K562 (cell line): ENCODE results near the gene PTGER3. TPM values are rescaled to one million over a fixed set of nuclear protein-coding genes. Genes with fewer than 3 reads are reported as not detected.
A peak's percentile ranks its signal among the peaks of the same experiment; 100 is the strongest.

Experiments
- ATAC-seq: fragments of 200-7000 bp; cut with Tn5 transposase; 3 replicates; pipeline ENCODE4 v1.9.1; 2020; ENCODE audit warnings: moderate library complexity
- BruUV-seq: library from RNA; stranded (reverse); fragments of 400-500 nt; replicated peaks from 2 replicates; lab custom pipeline; 2021; lab: Mats Ljungman, UMichigan
- CTCF ChIA-PET: fragments of 300-600 bp; formaldehyde crosslinking; extraction: SDS; loops from one replicate; lab custom pipeline; 2021; ENCODE audit warnings: low intra/inter-chr PET ratio; lab: Yijun Ruan, JAX
- POLR2A ChIA-PET: fragments of 300-600, 350-650 bp; sonication (Branson Sonifier 250); formaldehyde crosslinking; extraction: SDS; loops from one replicate; lab custom pipeline; 2021; ENCODE audit warnings: antibody characterized with exemption, inconsistent platforms; lab: Yijun Ruan, JAX
- DNase-seq, 4 experiments: peaks; one replicate each; pipeline versions ENCODE4 v3.0.0 to v3.0.0-alpha.2; 2011 to 2018; ENCODE audit warnings: low spot score in 3 of 4, mixed read lengths in 3 of 4; ENCODE audit errors: extremely low read depth in 1 of 4
- FAIRE-seq: peaks from 2 replicates; lab custom pipeline; 2011; peaks lifted over from hg19 to GRCh38; lab: Jason Lieb, UNC
- H2AFZ ChIP-seq: 2 replicates; pipeline ENCODE4 v1.6.0; 2011; ENCODE audit warnings: low read depth, low read length, control low read depth, inconsistent platforms
- H3K27ac ChIP-seq: fragments of 200-600 bp; 3 replicates; pipeline ENCODE4 v1.8.0; 2011; ENCODE audit warnings: low read depth, mild to moderate bottlenecking, control low read depth, inconsistent platforms, low read length, moderate library complexity, mixed read lengths; ENCODE audit errors: extremely low read depth
- H3K27me3 ChIP-seq, 2 experiments: fragments of 300-600 bp in 1 of 2; 2 replicates in 1 of 2; 3 replicates in 1 of 2; pipeline versions ENCODE4 v1.6.0 to v1.8.0; 2011; ENCODE audit warnings: inconsistent platforms in 2 of 2, low read length in 2 of 2, mild to moderate bottlenecking in 1 of 2, mixed read lengths in 1 of 2, moderate library complexity in 1 of 2; ENCODE audit not compliant: control insufficient read depth in 2 of 2, insufficient read depth in 2 of 2
- H3K36me3 ChIP-seq: fragments of 300-600 bp; 3 replicates; pipeline ENCODE4 v1.8.0; 2011; ENCODE audit warnings: mild to moderate bottlenecking, low read length, inconsistent platforms; ENCODE audit not compliant: control insufficient read depth, insufficient read depth
- H3K4me1 ChIP-seq, 2 experiments: fragments of 200-600 bp in 1 of 2; replicated peaks in 1 of 2; 2 replicates in 1 of 2; 3 replicates in 1 of 2; pipeline versions ENCODE4 v1.5.1 to v1.8.0; 2011; ENCODE audit warnings: inconsistent platforms in 2 of 2, low read length in 2 of 2, mild to moderate bottlenecking in 1 of 2, mixed read lengths in 1 of 2, moderate library complexity in 1 of 2; ENCODE audit not compliant: control insufficient read depth in 2 of 2, insufficient read depth in 2 of 2
- H3K4me2 ChIP-seq: 2 replicates; pipeline ENCODE4 v1.6.1; 2011; ENCODE audit warnings: low read length, control low read depth, inconsistent platforms, mixed read lengths; ENCODE audit not compliant: insufficient read depth
- H3K4me3 ChIP-seq: fragments of 200-600 bp; sonication (generic), shearing (Covaris generic); 2 replicates; pipeline ENCODE4 v1.5.1; 2016; ENCODE audit warnings: control low read depth, inconsistent platforms
- H3K79me2 ChIP-seq: fragments of 200-600 bp; 3 replicates; pipeline ENCODE4 v1.8.0; 2011; ENCODE audit warnings: low read length, inconsistent platforms; ENCODE audit not compliant: control insufficient read depth, insufficient read depth
- H3K9ac ChIP-seq, 2 experiments: 2 replicates each; pipeline versions ENCODE4 v1.6.0 to v1.6.1; 2011; ENCODE audit warnings: low read depth in 2 of 2, low read length in 2 of 2, control low read depth in 1 of 2, inconsistent platforms in 1 of 2, mild to moderate bottlenecking in 1 of 2, mixed read lengths in 1 of 2; ENCODE audit not compliant: insufficient read depth in 1 of 2
- H3K9me1 ChIP-seq: one replicate; pipeline ENCODE4 v1.6.0; 2011; ENCODE audit warnings: inconsistent platforms, mild to moderate bottlenecking, low read length, moderate library complexity; ENCODE audit not compliant: control insufficient read depth, insufficient read depth
- H3K9me3 ChIP-seq: replicated peaks from 2 replicates; pipeline ENCODE4 v1.5.1; 2011; ENCODE audit warnings: low read depth, low read length, inconsistent platforms; ENCODE audit not compliant: control insufficient read depth, insufficient read depth
- H4K20me1 ChIP-seq: replicated peaks from 2 replicates; pipeline ENCODE4 v1.6.1; 2011; ENCODE audit warnings: low read length, inconsistent platforms, mixed read lengths; ENCODE audit not compliant: control insufficient read depth, insufficient read depth
- ATF6 ChIP-seq: sonication (generic); formaldehyde crosslinking; IDR thresholded peaks from 2 replicates; pipeline ENCODE4 v1.4.0; 2020; ENCODE audit warnings: mild to moderate bottlenecking, missing genetic modification reagents
- BDP1 ChIP-seq: IDR thresholded peaks from 3 replicates; pipeline ENCODE4 v1.6.1; 2011; ENCODE audit not compliant: insufficient read length, insufficient read depth
- CEBPG ChIP-seq, 3 experiments: fragments of 200-800 bp in 1 of 3; sonication (Bioruptor generic) in 1 of 3; sonication (generic) in 1 of 3; formaldehyde crosslinking in 1 of 3; IDR thresholded peaks in 2 of 3; conservative IDR thresholded peaks in 1 of 3; 2 replicates each; pipeline versions ENCODE4 v1.6.1 to v1.8.0; 2016 to 2022; ENCODE audit warnings: missing compliant biosample characterization in 2 of 3, missing genetic modification characterization in 2 of 3, mild to moderate bottlenecking in 1 of 3, missing genetic modification reagents in 1 of 3
- CUX1 ChIP-seq: fragments of 200-800 bp; sonication (Bioruptor generic); IDR thresholded peaks from 2 replicates; pipeline ENCODE4 v1.6.1; 2016; ENCODE audit warnings: missing genetic modification characterization, missing compliant biosample characterization
- KAT2B ChIP-seq: IDR thresholded peaks from one replicate; pipeline ENCODE4 v1.6.1; 2012; ENCODE audit warnings: low read depth, mild to moderate bottlenecking, control low read depth, inconsistent platforms, low read length, moderate library complexity
- MEIS2 ChIP-seq: fragments of 450-650 bp; IDR thresholded peaks from 2 replicates; pipeline ENCODE4 v1.6.1; 2014; ENCODE audit warnings: mild to moderate bottlenecking; ENCODE audit not compliant: partially characterized antibody
- PBX2 ChIP-seq, 2 experiments: IDR thresholded peaks in 1 of 2; conservative IDR thresholded peaks in 1 of 2; 2 replicates each; pipeline ENCODE4 v1.6.1; 2016; ENCODE audit warnings: low read depth in 2 of 2, mild to moderate bottlenecking in 1 of 2, missing compliant biosample characterization in 1 of 2, missing genetic modification characterization in 1 of 2, moderate library complexity in 1 of 2
- POLR2B ChIP-seq: fragments of 450-650 bp; IDR thresholded peaks from 2 replicates; pipeline ENCODE4 v1.6.1; 2018; ENCODE audit warnings: low read depth; ENCODE audit not compliant: partially characterized antibody
- U2AF1 ChIP-seq: fragments of 200-400 bp; formaldehyde crosslinking; optimal IDR thresholded peaks from 2 replicates; pipeline ENCODE3; 2017; ENCODE audit warnings: mild to moderate bottlenecking, low read depth, low read length, moderate library complexity
- ZNF253 ChIP-seq: fragments of 250-450 bp; sonication (Bioruptor Pico); conservative IDR thresholded peaks from 2 replicates; pipeline ENCODE4 v1.6.1; 2021; ENCODE audit warnings: mild to moderate bottlenecking
- in situ Hi-C: fragments of 300-500 bp; cut with MboI; formaldehyde crosslinking; loops from 4 replicates; pipeline ENCODE4 v1.15.0; 2018; ENCODE audit warnings: inconsistent platforms, mixed read lengths
- intact Hi-C: fragments of 100-400 bp; cut with micrococcal nuclease; formaldehyde crosslinking; loops from 2 replicates; pipeline ENCODE4 v1.14.2; 2022
- polyA plus RNA-seq, 8 experiments: library from polyadenylated mRNA; depleted of rRNA in 4 of 8; stranded (reverse) in 5 of 8; unstranded in 3 of 8; fragments of >200 nt; fragmentation: Nextera tagmentation in 2 of 8; fragmentation: Illumina TruSeq in 1 of 8; extraction: Ambion mirVana in 2 of 8; extraction: Trizol in 1 of 8; gene quantifications; 2 replicates each; pipeline versions ENCODE4 v1.2.1 to v1.2.3, GENCODE V29; 2011 to 2014; ENCODE audit warnings: inconsistent platforms in 1 of 8, missing spikeins in 1 of 8
- total RNA-seq, 7 experiments: library from RNA; depleted of rRNA in 6 of 7; stranded (reverse); fragments of >200 nt in 6 of 7; fragmentation: Illumina TruSeq in 2 of 7; extraction: Trizol in 2 of 7; gene quantifications; 2 replicates each; pipeline versions ENCODE4 v1.2.1 to v1.2.3, GENCODE V29; 2011 to 2021; ENCODE audit warnings: low replicate concordance in 1 of 7

PTGER3 gene
- total and polyA plus RNA-seq, 9 of the 15 experiments (the other 6 are each of a cell fraction or from before 2014, with no cell fraction given) = 3.8 to 28.5 (median 14.2) TPM

- H3K9me1 ChIP-seq = no peaks in the 10 kb centered on the region
- no peak for TF ChIP-seq CUX1 (CRISPR knock-in tag)
- TF ChIP-seq U2AF1 = no peak
- TF ChIP-seq POLR2B = no peak
- no peak for TF ChIP-seq KAT2B
- TF ChIP-seq ZNF253 (CRISPR knock-in tag) = no peak
- 0 out of 2 replicates have a peak, but pooled peaks have one; percentile 13 for TF ChIP-seq CEBPG (CRISPR knock-in tag; IDR thresholded peaks at IDR 0.05)
- peak; percentile 35 to 76; a peak in 2 of 4 replicates for TF ChIP-seq CEBPG (tag; conservative IDR thresholded peaks at IDR 0.05 in 1 of 2, IDR thresholded peaks at IDR 0.05 in 1 of 2)
- TF ChIP-seq PBX2 (CRISPR knock-in tag; IDR thresholded peaks at IDR 0.05; ENCODE audit: low read depth) = no peak
- TF ChIP-seq PBX2 (tag; conservative IDR thresholded peaks at IDR 0.05; ENCODE audit: low read depth) = peak; percentile 77
- TF ChIP-seq BDP1 = no peak
- TF ChIP-seq ATF6 (CRISPR knock-in tag) = no peak
- TF ChIP-seq MEIS2 = peak; percentile 85
These were observed 4.6 kb downstream of the PTGER3 start for GRCh38 chr1:71043065-71043464.

More at GRCh38 chr1:71043065-71043464, 4.6 kb downstream of the PTGER3 start:
- ChIA-PET POLR2A (interaction anchor here (0.7 to 1.3 kb wide), 3 partner anchors 9 to 660 kb away, joined by 3 to 6 read pairs (median 3); no protein-coding TSS in a partner anchor), CTCF (no interaction called here)
- in situ Hi-C loops = no loop called here
- Histone ChIP-seq H3K4me3 (peak overlapping the region; percentile 33; the same call in 1 of the 2 replicates), H2AFZ (no peak overlapping the region), H4K20me1 (no peaks in the 10 kb centered on the region), H3K9ac (peak overlapping the region in 1 of 2 experiments; percentile 39; a peak in 2 of 4 replicates), H3K27me3 (no peaks in the 10 kb centered on the region; a peak in 1 of 5 replicates), H3K4me2 (peak overlapping the region; percentile 39), H3K9me3 (no peaks in the 10 kb centered on the region), H3K36me3 (peaks cover 33% of the 10 kb centered on the region), H3K4me1 (peaks cover 18 to 32% of the 10 kb centered on the region in 2 experiments), H3K79me2 (peaks cover 89% of the 10 kb centered on the region), H3K27ac (peak overlapping the region; percentile 3; the same call in 1 of the 3 replicates)
- no peak for ATAC-seq
- intact Hi-C loops = loop anchor here (10.0 kb wide), 1 partner anchor 288 kb away; no protein-coding TSS in a partner anchor
- FAIRE-seq = no peak
- no TSS peak for BruUV-seq
- no peak for DNase-seq
